ENCODE data around the gene F5. TPM values are rescaled to one million over a fixed set of nuclear protein-coding genes. Genes with fewer than 3 reads are reported as not detected.
A peak's percentile ranks its signal among the peaks of the same experiment; 100 is the strongest.
"Not testable (repeated sequence)": the region's sequence is repeated elsewhere in the genome, so short reads cannot be mapped to it uniquely, and the experiment has no call there.

F5 gene
- total RNA-seq, 6 experiments from 2014 or later = 110 to 279 (median 175) TPM

GRCh38 chr1:169545472-169545871, 40.8 kb downstream of the F5 start:
- H3K36me3 ChIP-seq = peaks cover 0 to 83% (median 35%) of the 10 kb centered on the region in 4 donors
- intact Hi-C loops (cut with DNase I) = loop anchor here (10.0 kb wide), 2 partner anchors 71 to 81 kb away; no protein-coding TSS in a partner anchor
- peak overlapping the region in 1 of 3 donors; percentile 44 for H3K27ac ChIP-seq
- TF ChIP-seq POLR2A (IDR thresholded peaks at IDR 0.05) = no peak
- TF ChIP-seq, protein P1, sequence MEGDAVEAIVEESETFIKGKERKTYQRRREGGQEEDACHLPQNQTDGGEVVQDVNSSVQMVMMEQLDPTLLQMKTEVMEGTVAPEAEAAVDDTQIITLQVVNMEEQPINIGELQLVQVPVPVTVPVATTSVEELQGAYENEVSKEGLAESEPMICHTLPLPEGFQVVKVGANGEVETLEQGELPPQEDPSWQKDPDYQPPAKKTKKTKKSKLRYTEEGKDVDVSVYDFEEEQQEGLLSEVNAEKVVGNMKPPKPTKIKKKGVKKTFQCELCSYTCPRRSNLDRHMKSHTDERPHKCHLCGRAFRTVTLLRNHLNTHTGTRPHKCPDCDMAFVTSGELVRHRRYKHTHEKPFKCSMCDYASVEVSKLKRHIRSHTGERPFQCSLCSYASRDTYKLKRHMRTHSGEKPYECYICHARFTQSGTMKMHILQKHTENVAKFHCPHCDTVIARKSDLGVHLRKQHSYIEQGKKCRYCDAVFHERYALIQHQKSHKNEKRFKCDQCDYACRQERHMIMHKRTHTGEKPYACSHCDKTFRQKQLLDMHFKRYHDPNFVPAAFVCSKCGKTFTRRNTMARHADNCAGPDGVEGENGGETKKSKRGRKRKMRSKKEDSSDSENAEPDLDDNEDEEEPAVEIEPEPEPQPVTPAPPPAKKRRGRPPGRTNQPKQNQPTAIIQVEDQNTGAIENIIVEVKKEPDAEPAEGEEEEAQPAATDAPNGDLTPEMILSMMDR (IDR thresholded peaks at IDR 0.05) = no peak
- H3K4me1 ChIP-seq = peaks cover 0 to 3% (median 0%) of the 10 kb centered on the region in 4 donors
- DNase-seq (no peak), ATAC-seq (no peak)
- no peaks in the 10 kb centered on the region for H3K9me3 ChIP-seq
- H3K27me3 ChIP-seq = no peaks in the 10 kb centered on the region
- H3K4me3 ChIP-seq = no peak overlapping the region
- WGBS (ENCODE audit: insufficient coverage, low coverage, low lambda C conversion rate, missing lambda C conversion rate) = 56% methylated on average over 2 of the region's 2 CpGs

DNA sequence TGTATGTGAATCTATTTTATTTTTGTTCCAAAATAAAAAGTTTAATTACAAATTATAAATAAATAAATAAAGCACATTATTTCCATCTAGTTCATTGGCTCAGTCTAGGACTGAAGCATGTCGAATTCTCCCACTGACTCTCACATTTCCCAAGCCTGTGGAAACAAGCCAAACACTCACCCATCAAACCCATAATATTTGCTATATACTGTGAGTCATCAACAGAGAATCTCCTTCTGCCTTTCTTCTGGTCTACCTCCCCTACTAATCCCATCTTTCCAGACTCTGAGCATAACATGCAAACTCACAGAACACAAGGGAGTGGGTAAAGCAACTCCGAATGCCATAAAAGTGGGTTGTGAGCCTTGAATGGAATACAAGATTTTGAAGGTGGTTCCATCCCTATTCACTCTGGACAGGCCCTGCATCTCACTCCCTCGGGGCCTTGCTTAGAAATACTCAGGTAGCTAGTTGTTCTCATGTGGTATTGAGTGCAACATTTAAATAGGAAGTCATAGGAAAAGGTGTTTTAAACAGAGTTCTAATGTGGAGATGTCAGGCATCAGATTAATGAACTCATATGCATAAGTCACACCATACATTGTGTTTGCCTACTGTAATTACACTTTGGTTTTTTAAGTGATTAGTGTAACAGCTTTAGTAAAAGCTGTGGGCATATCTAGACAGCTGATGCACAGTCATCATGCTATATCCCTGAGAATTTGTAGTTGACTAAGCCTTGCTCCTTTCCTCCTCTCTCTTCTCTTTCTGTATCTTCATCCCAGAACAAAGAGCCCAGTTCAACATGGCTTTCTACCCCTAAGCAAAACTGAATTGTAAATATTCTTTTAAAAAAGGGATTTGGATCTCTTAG, 47.0 kb downstream of the F5 start:
- Histone ChIP-seq H3K27ac (no peak overlapping the region), H3K36me3 (peaks cover 0 to 62% (median 28%) of the 10 kb centered on the region in 4 donors), H3K4me3 (no peak overlapping the region), H3K4me1 (no peaks in the 10 kb centered on the region), H3K9me3 (no peaks in the 10 kb centered on the region), H3K27me3 (no peaks in the 10 kb centered on the region)
- ATAC-seq = peak in 2 of 4 donors; percentile 30 to 56
- intact Hi-C loops (cut with DNase I) = no loop called here
- DNase-seq = no peak
- TF ChIP-seq, protein P1 (IDR thresholded peaks at IDR 0.05) = no peak
- TF ChIP-seq POLR2A (IDR thresholded peaks at IDR 0.05) = no peak
- 62% methylated on average over 3 of the region's 3 CpGs for WGBS (ENCODE audit: insufficient coverage, low coverage, low lambda C conversion rate, missing lambda C conversion rate)

GRCh38 chr1:169534653-169535052, 51.6 kb downstream of the F5 start:
- 93% methylated on average over 2 of the region's 2 CpGs for WGBS (ENCODE audit: insufficient coverage, low coverage, low lambda C conversion rate, missing lambda C conversion rate)
- no peak for ATAC-seq
- peaks cover 0 to 3% (median 0%) of the 10 kb centered on the region in 4 donors for H3K4me1 ChIP-seq
- no peaks in the 10 kb centered on the region for H3K27me3 ChIP-seq
- TF ChIP-seq POLR2A (IDR thresholded peaks at IDR 0.05) = no peak
- no peaks in the 10 kb centered on the region for H3K9me3 ChIP-seq
- H3K4me3 ChIP-seq = no peak overlapping the region
- no peak overlapping the region for H3K27ac ChIP-seq
- intact Hi-C loops (cut with DNase I) = no loop called here
- no peak for DNase-seq
- H3K36me3 ChIP-seq = peaks cover 0 to 48% (median 21%) of the 10 kb centered on the region in 4 donors

DNA sequence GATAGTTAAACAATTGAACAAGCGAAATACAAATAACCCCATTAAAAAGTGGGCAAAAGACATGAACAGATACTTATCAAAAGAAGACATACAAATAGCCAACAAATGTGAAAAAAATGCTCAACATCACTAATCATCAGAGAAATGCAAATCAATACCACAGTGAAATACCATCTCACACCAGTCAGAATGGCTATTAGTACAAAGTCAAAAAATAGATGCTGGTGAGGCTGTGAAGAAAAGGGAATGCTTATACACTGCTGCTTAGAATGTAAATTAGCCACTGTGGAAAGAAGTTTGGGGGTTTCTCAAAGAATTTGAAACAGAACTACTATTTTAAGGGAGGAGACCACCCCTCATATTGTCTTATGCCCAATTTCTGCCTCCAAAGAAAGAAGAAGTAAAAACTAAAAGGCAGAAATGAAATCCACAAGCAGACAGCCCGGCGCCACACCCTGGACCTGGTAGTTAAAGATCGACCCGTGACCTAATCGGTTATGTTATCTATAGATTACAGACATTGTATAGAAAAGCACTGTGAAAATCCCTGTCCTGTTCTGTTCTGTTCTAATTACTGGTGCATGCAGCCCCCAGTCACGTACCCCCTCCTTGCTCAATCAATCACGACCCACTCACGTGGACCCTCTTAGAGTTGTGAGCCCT, 52.6 kb downstream of the F5 start:
- H3K9me3 ChIP-seq; DNase-seq; intact Hi-C loops (cut with DNase I); H3K27ac ChIP-seq; H3K4me3 ChIP-seq; H3K4me1 ChIP-seq; H3K27me3 ChIP-seq; ATAC-seq: not testable (repeated sequence)
- H3K36me3 ChIP-seq = peaks cover 0 to 58% (median 22%) of the 10 kb centered on the region in 4 donors
- 93% methylated on average over 3 of the region's 9 CpGs for WGBS (ENCODE audit: insufficient coverage, low coverage, low lambda C conversion rate, missing lambda C conversion rate)

GRCh38 chr1:169530448-169530847, 55.8 kb downstream of the F5 start:
- WGBS (ENCODE audit: insufficient coverage, low coverage, low lambda C conversion rate, missing lambda C conversion rate) = 65% methylated on average over 3 of the region's 3 CpGs
- Histone ChIP-seq H3K9me3 (no peaks in the 10 kb centered on the region), H3K4me3 (no peak overlapping the region), H3K27me3 (no peaks in the 10 kb centered on the region), H3K4me1 (peaks cover 0 to 3% (median 0%) of the 10 kb centered on the region in 4 donors), H3K27ac (no peak overlapping the region), H3K36me3 (peaks cover 0 to 73% (median 29%) of the 10 kb centered on the region in 4 donors)
- TF ChIP-seq, protein P1 (IDR thresholded peaks at IDR 0.05) = no peak
- TF ChIP-seq POLR2A (IDR thresholded peaks at IDR 0.05) = no peak
- ATAC-seq = no peak
- intact Hi-C loops (cut with DNase I) = no loop called here
- DNase-seq = no peak
